HG03025 (cell line): ENCODE measurements around the gene FRMD1.

Experiments used
- ATAC-seq: cut with Tn5 transposase; IDR thresholded peaks from one replicate; pipeline ENCODE4 v1.9.1; 2021; ENCODE audit warnings: mild to moderate bottlenecking, moderate library complexity; ENCODE audit not compliant: unreplicated experiment, low FRiP score

Gene FRMD1

GRCh38 chr6:168032005-168032760 lies 46.8 kb downstream of the FRMD1 start:
- no peak for ATAC-seq

GRCh38 chr6:168031411-168031971 lies 47.5 kb downstream of the FRMD1 start:
- ATAC-seq: no peak

- ATAC-seq: no peak
These were observed 48.1 kb downstream of the FRMD1 start for GRCh38 chr6:168030908-168031307.

- no peak for ATAC-seq
These were observed 48.7 kb downstream of the FRMD1 start for GRCh38 chr6:168030218-168030746.

- ATAC-seq: no peak
These were observed 49.4 kb downstream of the FRMD1 start for GRCh38 chr6:168029459-168030217.

GRCh38 chr6:168028181-168028580 lies 50.8 kb downstream of the FRMD1 start:
- no peak for ATAC-seq

- ATAC-seq: no peak
These were observed 51.5 kb downstream of the FRMD1 start for GRCh38 chr6:168027521-168027920.

- no peak for ATAC-seq
These were observed 52.1 kb downstream of the FRMD1 start for GRCh38 chr6:168026925-168027324.

GRCh38 chr6:168025831-168026710 lies 52.9 kb downstream of the FRMD1 start:
- no peak for ATAC-seq

GRCh38 chr6:168024951-168025510 lies 54.0 kb downstream of the FRMD1 start:
- no peak for ATAC-seq

- ATAC-seq: no peak
These were observed 56.3 kb downstream of the FRMD1 start for GRCh38 chr6:168022488-168023321.

GRCh38 chr6:168021581-168021980 lies 57.4 kb downstream of the FRMD1 start:
- no peak for ATAC-seq

- ATAC-seq: no peak
These were observed 58.8 kb downstream of the FRMD1 start for GRCh38 chr6:168020242-168020641.

- no peak for ATAC-seq
These were observed 60.3 kb downstream of the FRMD1 start for GRCh38 chr6:168018664-168019063.

GRCh38 chr6:168017629-168018028 lies 61.4 kb downstream of the FRMD1 start:
- ATAC-seq: no peak

- no peak for ATAC-seq
These were observed 62.1 kb downstream of the FRMD1 start for GRCh38 chr6:168016721-168017525.

GRCh38 chr6:168016176-168016620 lies 62.8 kb downstream of the FRMD1 start:
- no peak for ATAC-seq

- no peak for ATAC-seq
These were observed 63.4 kb downstream of the FRMD1 start for GRCh38 chr6:168015482-168016175.
